GM12878 (cell line): Measurements from ENCODE around the gene SHB.

Source experiments
- BMI1 ChIP-seq: fragments of 450-650 bp; IDR thresholded peaks from 2 replicates; pipeline ENCODE4 v1.6.1; 2016; ENCODE audit warnings: mild to moderate bottlenecking, moderate library complexity, borderline replicate concordance
- CTCF ChIP-seq, 3 experiments: IDR thresholded peaks in 2 of 3; conservative IDR thresholded peaks in 1 of 3; 2 replicates each; pipeline ENCODE4 v1.5.1; 2011; ENCODE audit warnings: low read depth in 3 of 3, low read length in 3 of 3, mild to moderate bottlenecking in 3 of 3, control low read depth in 2 of 3, moderate library complexity in 2 of 3, inconsistent platforms in 1 of 3, mixed read lengths in 1 of 3; ENCODE audit not compliant: control insufficient read depth in 2 of 3, insufficient read depth in 1 of 3; ENCODE audit errors: extremely low read depth in 1 of 3
- HDAC6 ChIP-seq: fragments of 200-600 bp; sonication (generic); IDR thresholded peaks from one replicate; pipeline ENCODE4 v1.8.0; 2017; ENCODE audit warnings: antibody characterized with exemption; ENCODE audit not compliant: unreplicated experiment
- JUND ChIP-seq: IDR thresholded peaks from 2 replicates; pipeline ENCODE4 v1.6.1; 2012; ENCODE audit warnings: low read depth, mild to moderate bottlenecking, low read length, improper control_type of control experiment, moderate library complexity
- POLR2A ChIP-seq: IDR thresholded peaks from 2 replicates; pipeline ENCODE4 v1.6.1; 2011; ENCODE audit warnings: low read depth, mild to moderate bottlenecking, low read length
- REST ChIP-seq: IDR thresholded peaks from 2 replicates; pipeline ENCODE4 v1.6.1; 2012; ENCODE audit warnings: mild to moderate bottlenecking, low read depth, low read length
- ZNF384 ChIP-seq: IDR thresholded peaks from 2 replicates; pipeline ENCODE4 v1.6.1; 2012; ENCODE audit warnings: low read depth, mild to moderate bottlenecking, low read length, improper control_type of control experiment, borderline replicate concordance

- no peak for TF ChIP-seq CTCF (IDR thresholded peaks at IDR 0.05 in 2 of 3, conservative IDR thresholded peaks at IDR 0.05 in 1 of 3; ENCODE audit: control insufficient read depth in 2 of 3, extremely low read depth in 1 of 3, insufficient read depth in 1 of 3, low read depth in 3 of 3, low read length in 3 of 3)
- TF ChIP-seq REST, result no peak
- TF ChIP-seq JUND, result no peak
- TF ChIP-seq POLR2A, result no peak
- TF ChIP-seq BMI1, result no peak
- TF ChIP-seq HDAC6, result no peak
- no peak for TF ChIP-seq ZNF384
These were observed 68.7 kb downstream of the SHB start for GRCh38 chr9:38000332-38000731.
